Rectal smooth muscle tissue (tissue), 1 donor: ENCODE results near the gene OR4C45.
"Not testable (repeated sequence)": the region's sequence is repeated elsewhere in the genome, so short reads cannot be mapped to it uniquely, and the experiment has no call there.

Source experiments
- H3K27ac ChIP-seq: one replicate; pipeline ENCODE4 v1.7.0; 2013; ENCODE audit warnings: low read depth, low read length, inconsistent platforms
- H3K27me3 ChIP-seq: one replicate; pipeline ENCODE4 v1.7.0; 2013; ENCODE audit warnings: low read length; ENCODE audit not compliant: control insufficient read depth, insufficient read depth
- H3K36me3 ChIP-seq: one replicate; pipeline ENCODE4 v1.7.0; 2013; ENCODE audit warnings: low read length; ENCODE audit not compliant: control insufficient read depth, insufficient read depth
- H3K4me1 ChIP-seq: one replicate; pipeline ENCODE4 v1.7.0; 2013; ENCODE audit warnings: low read length; ENCODE audit not compliant: control insufficient read depth, insufficient read depth
- H3K4me3 ChIP-seq: one replicate; pipeline ENCODE4 v1.7.0; 2013; ENCODE audit warnings: low read length
- H3K9ac ChIP-seq: one replicate; pipeline ENCODE4 v1.7.0; 2013; ENCODE audit warnings: low read length

Gene OR4C45

DNA sequence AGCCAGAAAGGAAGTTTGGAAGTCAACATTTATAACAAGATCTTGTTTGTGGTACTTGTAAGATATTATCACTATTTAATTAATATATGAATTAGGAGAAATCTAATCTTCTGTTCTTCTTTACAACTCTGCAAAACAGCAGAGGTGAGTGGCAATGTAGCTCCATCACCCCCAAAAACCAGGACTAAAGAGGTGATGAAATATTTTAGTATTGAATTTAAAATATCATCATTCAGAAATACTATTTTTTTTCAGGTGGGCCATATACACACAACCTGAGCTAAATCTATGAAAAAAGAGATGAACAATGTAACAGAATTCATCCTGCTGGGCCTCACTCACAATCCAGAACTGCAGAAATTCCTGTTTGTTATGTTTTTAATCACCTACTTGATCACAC is at the start of gene OR4C45:
TSS of gene OR4C45 (plus strand) at position 301 of the 400 bp plus-strand sequence.
- H3K27ac ChIP-seq, result no peak within 1 kb of the TSS

DNA sequence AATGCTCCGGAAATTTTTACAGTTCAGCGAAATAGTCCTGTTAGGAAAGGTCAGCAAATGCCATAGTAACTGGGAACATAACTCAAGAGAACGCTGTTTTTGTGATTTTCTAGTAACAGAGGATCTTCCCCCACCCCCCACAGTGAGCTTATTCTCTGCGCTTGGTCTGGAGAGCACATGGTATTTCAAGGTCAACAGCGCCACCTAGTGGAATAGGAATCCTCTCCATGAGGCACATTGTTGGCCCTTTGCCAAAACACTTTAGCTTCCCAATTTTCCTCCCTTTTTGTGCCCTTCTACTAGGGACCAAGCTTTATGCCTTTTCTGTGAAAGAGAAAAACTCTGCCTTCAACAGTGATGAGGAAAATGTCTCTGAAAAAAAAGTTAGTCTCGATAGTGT is 37.1 kb upstream of the OR4C45 start:
- Histone ChIP-seq H3K36me3 (no peaks in the 10 kb centered on the region), H3K4me3 (no peak overlapping the region), H3K27me3 (no peaks in the 10 kb centered on the region), H3K4me1 (no peaks in the 10 kb centered on the region), H3K9ac (no peak overlapping the region), H3K27ac (no peak overlapping the region)

More for the DNA sequence above, at the start of gene OR4C45:
- Histone ChIP-seq H3K4me3 (no peak within 1 kb of the TSS), H3K36me3 (no peaks in the 10 kb centered on the region), H3K9ac (no peak within 1 kb of the TSS), H3K27me3 (no peaks in the 10 kb centered on the region), H3K4me1 (no peaks in the 10 kb centered on the region)

DNA sequence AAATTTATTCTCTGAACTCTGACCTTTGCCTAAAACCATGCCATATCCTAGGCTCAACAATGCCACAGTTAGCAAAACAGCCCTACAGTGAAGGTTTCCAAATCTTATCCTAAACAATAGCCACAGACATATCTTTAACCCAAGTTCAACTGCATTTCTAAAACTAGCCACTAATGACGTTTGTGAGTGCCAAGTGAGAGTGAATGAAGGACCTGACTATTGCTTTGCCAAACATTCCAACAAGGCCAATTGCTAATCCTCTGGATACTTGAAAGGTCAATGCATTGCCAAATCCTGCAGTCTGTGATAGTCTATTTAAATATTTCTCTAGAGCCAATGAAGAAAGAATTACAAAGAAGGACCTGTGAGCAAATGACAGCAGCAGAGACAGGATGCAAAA is 2.5 kb upstream of the OR4C45 start:
- Histone ChIP-seq H3K27me3 (no peaks in the 10 kb centered on the region), H3K9ac (no peak overlapping the region), H3K4me1 (no peaks in the 10 kb centered on the region), H3K36me3 (no peaks in the 10 kb centered on the region), H3K27ac (no peak overlapping the region), H3K4me3 (no peak overlapping the region)

DNA sequence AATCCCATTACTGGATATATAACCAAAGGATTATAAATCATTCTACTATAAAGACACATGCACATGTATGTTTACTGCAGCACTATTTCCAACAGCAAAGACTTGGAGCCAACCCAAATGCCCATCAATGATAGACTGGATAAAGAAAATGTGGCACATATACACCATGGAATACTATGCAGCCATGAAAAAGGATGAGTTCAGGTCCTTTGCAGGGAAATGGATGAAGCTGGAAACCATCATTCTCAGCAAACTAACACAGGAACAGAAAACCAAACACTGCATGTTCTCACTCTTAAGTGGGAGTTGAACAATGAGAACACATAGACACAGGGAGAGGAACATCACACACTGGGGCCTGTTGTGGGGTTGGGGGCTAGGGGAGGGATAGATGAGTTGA is 3.6 kb downstream of the OR4C45 start:
- H3K9ac ChIP-seq, H3K27me3 ChIP-seq, H3K36me3 ChIP-seq, H3K27ac ChIP-seq, H3K4me3 ChIP-seq, H3K4me1 ChIP-seq: not testable (repeated sequence)

DNA sequence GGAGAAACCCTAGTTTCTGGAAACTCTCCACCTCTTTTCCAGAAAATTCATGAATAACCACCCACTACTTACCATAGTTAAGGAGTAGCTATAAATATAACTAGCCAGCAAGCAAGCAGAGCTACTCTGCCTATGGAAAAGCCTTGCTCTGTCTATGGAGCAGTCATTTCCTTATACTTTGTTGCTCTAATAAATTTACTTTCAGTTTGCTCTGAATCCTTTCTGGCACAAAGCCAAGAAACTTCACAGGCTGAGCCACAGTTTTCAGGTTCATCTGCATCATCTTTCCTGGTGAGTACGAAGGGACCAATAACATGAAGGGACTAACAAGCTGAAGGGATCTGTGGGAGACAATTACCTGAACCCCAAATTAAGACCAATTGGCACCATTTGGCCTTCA is 4.6 kb downstream of the OR4C45 start:
- H3K27ac ChIP-seq, result no peak overlapping the region
- no peaks in the 10 kb centered on the region for H3K4me1 ChIP-seq
- no peak overlapping the region for H3K4me3 ChIP-seq
- no peaks in the 10 kb centered on the region for H3K36me3 ChIP-seq
- H3K27me3 ChIP-seq, result no peaks in the 10 kb centered on the region
- no peak overlapping the region for H3K9ac ChIP-seq

DNA sequence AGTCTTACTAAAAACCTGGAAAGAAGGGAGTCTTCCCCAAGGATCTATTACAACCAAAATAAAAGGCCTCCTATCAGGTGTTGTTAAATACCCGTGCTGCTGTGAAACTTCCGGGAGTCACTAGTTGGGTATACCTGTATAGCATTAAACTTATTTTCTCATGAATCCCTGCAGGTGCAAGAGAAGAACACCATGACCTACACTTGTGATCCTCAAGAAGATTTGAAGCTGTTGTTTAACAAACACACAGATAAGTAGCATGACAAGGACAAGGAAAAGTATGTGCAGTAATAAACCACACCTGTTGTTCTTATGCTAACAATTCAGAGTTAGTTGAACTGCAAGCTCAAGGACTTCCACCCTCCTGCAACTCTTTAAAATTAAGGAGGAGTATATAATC is 12.0 kb downstream of the OR4C45 start:
- Histone ChIP-seq H3K27me3 (no peaks in the 10 kb centered on the region), H3K27ac (no peak overlapping the region), H3K4me1 (no peaks in the 10 kb centered on the region), H3K4me3 (no peak overlapping the region), H3K36me3 (no peaks in the 10 kb centered on the region), H3K9ac (no peak overlapping the region)

DNA sequence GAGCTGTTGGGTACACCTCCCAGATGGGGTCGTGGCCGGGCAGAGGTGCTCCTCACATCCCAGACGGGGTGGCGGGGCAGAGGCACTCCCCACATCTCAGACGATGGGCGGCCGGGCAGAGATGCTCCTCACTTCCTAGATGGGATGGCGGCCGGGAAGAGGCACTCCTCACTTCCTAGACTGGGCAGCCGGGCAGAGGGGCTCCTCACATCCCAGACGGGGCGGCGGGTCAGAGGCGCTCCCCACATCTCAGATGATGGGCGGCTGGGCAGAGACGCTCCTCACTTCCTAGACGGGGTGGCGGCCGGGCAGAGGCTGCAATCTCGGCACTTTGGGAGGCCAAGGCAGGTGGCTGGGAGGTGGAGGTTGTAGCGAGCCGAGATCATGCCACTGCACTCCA is 30.4 kb downstream of the OR4C45 start:
- H3K36me3 ChIP-seq, H3K27ac ChIP-seq, H3K4me3 ChIP-seq, H3K4me1 ChIP-seq, H3K27me3 ChIP-seq, H3K9ac ChIP-seq: not testable (repeated sequence)

DNA sequence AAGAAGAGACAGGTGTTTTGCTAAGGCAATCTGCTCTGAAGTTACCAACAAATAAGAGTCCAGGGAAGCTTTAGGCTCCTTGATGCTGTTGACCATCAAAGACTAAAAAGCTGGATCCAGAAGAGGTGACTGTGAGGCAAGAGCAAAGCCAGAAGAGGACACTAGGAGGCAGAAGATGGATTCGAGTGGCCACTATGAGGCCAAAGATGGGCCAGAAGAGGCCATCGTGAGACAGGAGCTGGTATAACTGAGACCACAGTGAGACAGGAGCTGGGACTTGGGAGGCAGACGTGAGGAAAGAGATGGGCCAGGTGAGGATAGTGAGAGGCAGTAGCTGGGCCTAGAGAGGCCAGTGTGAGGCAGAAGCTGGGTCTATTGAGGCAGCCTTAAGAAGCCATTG is 37.7 kb downstream of the OR4C45 start:
- Histone ChIP-seq H3K36me3 (no peaks in the 10 kb centered on the region), H3K27ac (no peak overlapping the region), H3K4me1 (no peaks in the 10 kb centered on the region), H3K9ac (no peak overlapping the region), H3K27me3 (no peaks in the 10 kb centered on the region), H3K4me3 (no peak overlapping the region)

DNA sequence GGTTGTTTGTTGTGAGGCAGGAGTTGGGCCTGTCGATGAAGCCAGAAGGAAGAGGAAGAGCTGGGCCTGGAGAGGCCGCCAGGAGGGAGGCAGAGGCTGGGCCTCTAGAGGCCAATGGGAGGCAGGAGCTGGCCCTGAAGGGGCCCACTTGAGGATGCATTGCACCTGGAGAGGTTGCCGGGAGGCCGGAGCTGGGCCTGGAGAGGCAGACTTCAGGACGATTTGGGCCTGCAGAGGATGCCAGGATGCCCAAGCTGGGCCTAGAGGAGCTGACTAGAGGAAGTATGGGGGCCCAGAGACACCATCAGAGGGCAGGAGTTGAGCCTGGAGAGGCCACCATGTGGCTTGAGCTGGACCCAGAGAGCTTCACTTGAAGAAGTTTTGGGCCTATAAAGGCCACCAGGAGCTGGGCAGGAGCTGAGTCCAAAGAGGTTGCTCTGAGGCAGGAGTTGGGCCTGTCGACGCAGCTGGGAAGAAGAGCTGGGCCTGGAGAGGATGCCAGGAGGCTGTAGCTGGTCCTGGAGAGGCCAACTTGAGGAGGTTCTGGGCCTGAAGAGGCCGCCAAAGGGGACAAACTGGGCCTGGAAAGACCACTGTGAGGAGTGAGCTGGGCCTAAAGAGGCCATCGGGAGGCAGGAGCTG is 39.0 kb downstream of the OR4C45 start:
- H3K9ac ChIP-seq, result no peak overlapping the region
- no peaks in the 10 kb centered on the region for H3K27me3 ChIP-seq
- H3K27ac ChIP-seq, result no peak overlapping the region
- no peak overlapping the region for H3K4me3 ChIP-seq
- no peaks in the 10 kb centered on the region for H3K36me3 ChIP-seq
- no peaks in the 10 kb centered on the region for H3K4me1 ChIP-seq

DNA sequence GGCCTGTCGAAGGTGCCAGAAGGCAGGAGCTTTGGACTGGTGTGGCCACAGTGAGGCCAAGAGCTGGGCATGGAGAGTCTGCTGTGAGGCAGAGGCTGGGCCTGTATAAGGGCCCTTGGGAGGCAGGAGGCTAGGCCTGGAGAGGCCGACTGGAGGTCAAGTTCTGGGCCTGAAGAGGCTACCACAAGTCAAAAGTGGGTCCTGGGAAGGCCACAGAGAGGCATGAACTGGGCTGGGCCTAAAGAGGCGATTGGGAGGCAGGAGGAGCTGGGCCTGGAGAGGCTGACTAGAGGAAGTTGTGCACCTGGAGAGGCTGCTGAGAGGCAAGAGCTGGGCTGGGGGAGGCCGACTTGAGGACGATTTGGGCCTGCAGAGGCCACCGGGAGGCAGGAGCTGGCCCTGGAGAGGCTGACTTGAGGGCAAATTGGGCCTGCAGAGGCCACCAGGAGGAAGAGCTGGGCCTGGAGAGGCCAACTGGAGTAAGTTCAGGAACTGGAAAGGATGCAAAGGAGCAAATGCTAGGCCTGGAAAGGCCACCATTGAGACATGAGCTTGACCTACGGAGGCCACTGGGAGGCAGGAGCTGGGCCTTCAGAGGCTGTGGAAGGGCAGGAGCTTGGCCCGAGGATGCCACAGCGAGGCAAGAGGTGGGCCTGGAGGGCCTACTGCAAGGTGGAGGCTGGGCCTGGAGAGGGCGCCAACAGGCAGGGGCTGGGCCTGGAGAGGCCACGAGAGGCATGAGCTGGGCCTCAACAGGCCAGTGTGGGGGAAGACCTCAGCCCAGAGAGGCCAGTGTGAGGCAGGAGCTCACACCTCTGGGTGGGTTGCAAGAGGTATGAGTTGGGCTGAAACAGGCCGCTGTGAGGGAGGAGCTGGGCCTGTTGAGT is 39.8 kb downstream of the OR4C45 start:
- Histone ChIP-seq H3K9ac (no peak overlapping the region), H3K27ac (no peak overlapping the region), H3K4me1 (no peaks in the 10 kb centered on the region), H3K27me3 (no peaks in the 10 kb centered on the region), H3K36me3 (no peaks in the 10 kb centered on the region), H3K4me3 (no peak overlapping the region)

DNA sequence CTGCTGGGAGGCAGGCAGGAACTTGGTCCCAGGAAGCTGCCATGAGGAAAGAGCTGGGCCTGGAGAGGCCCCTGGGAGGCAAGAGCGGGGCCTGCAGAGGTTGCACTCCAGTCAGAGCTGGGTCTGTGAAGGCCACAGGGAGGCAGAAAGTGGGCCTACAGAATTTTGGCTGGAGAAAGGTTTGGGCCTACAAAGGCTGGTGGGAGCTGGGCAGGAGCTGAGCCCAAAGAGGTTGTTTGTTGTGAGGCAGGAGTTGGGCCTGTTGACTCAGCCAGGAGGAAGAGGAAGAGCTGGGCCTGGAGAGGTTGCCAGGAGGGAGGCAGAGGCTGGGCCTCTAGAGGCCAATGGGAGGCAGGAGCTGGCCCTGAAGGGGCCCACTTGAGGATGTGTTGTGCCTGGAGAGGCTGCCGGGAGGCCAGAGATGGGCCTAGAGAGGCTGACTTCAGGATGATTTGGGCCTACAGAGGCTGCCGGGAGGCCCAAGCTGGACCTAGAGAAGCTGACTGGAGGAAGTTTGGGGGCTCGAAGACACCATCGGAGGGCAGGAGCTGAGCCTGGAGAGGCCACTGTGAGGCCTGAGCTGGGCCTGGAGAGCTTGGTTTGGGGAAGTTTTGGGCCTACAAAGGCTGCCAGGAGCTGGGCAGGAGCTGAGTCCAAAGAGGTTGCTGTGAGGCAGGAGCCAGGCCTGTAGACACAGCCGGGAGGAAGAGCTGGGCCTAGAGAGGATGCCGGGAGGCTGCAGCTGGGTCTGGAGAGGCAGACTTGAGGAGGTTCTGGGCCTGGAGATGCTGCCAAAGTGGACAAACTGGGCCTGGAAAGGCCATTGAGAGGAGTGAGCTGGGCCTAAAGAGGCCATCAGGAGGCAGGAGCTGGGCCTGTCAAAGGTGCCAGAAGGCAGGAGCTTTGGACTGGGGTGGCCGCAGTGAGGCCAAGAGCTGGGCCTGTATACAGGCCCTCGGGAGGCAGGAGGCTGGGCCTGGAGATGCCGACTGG is 40.7 kb downstream of the OR4C45 start:
- no peaks in the 10 kb centered on the region for H3K36me3 ChIP-seq
- no peak overlapping the region for H3K27ac ChIP-seq
- H3K4me3 ChIP-seq, result no peak overlapping the region
- no peak overlapping the region for H3K9ac ChIP-seq
- H3K4me1 ChIP-seq, result no peaks in the 10 kb centered on the region
- H3K27me3 ChIP-seq, result no peaks in the 10 kb centered on the region

DNA sequence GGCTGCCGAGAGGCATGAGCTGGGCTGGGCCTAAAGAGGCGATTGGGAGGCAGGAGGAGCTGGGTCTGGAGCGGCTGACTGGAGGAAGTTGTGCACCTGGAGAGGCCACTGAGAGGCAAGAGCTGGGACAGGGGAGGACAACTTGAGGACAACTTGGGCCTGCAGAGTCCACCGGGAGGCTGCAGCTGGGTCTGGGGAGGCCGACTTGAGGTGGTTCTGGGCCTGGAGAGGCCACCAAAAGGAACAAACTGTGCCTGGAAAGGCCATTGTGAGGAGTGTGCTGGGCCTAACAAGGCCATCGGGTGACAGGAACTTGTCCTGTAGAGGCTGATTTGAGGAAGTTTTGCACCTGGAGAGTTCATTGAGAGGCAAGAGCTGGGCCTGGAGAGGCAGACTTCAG is 41.5 kb downstream of the OR4C45 start:
- Histone ChIP-seq H3K4me1 (no peaks in the 10 kb centered on the region), H3K27ac (no peak overlapping the region), H3K4me3 (no peak overlapping the region), H3K27me3 (no peaks in the 10 kb centered on the region), H3K9ac (no peak overlapping the region), H3K36me3 (no peaks in the 10 kb centered on the region)
